HL-60 (cell line): ENCODE measurements around the gene HSBP1L1.

Experiments used
- CTCF ChIP-seq: IDR thresholded peaks from one replicate; pipeline ENCODE4 v1.5.1; 2011; ENCODE audit warnings: low read length, control low read depth, inconsistent platforms; ENCODE audit not compliant: insufficient read depth
- GABPA ChIP-seq: IDR thresholded peaks from 2 replicates; pipeline ENCODE4 v1.6.1; 2012; ENCODE audit warnings: low read depth
- POLR2AphosphoS5 ChIP-seq: IDR thresholded peaks from 2 replicates; pipeline ENCODE4 v1.6.1; 2012; ENCODE audit warnings: low read depth
- REST ChIP-seq: IDR thresholded peaks from 2 replicates; pipeline ENCODE4 v1.6.1; 2012; ENCODE audit warnings: low read depth; ENCODE audit not compliant: insufficient replicate concordance

GRCh38 chr18:79960921-79961526 lies 3.4 kb upstream of the HSBP1L1 start:
- no peak for TF ChIP-seq REST
- TF ChIP-seq CTCF, result no peak
- no peak for TF ChIP-seq POLR2AphosphoS5
- TF ChIP-seq GABPA, result no peak
